SW 1271 (cell line): Measurements from ENCODE around the gene TTC33.

Experiments used
- DNase-seq, 2 experiments: peaks; one replicate each; lab custom pipeline; 2025; lab: John Stamatoyannopoulos, UW

The TTC33 gene

DNA sequence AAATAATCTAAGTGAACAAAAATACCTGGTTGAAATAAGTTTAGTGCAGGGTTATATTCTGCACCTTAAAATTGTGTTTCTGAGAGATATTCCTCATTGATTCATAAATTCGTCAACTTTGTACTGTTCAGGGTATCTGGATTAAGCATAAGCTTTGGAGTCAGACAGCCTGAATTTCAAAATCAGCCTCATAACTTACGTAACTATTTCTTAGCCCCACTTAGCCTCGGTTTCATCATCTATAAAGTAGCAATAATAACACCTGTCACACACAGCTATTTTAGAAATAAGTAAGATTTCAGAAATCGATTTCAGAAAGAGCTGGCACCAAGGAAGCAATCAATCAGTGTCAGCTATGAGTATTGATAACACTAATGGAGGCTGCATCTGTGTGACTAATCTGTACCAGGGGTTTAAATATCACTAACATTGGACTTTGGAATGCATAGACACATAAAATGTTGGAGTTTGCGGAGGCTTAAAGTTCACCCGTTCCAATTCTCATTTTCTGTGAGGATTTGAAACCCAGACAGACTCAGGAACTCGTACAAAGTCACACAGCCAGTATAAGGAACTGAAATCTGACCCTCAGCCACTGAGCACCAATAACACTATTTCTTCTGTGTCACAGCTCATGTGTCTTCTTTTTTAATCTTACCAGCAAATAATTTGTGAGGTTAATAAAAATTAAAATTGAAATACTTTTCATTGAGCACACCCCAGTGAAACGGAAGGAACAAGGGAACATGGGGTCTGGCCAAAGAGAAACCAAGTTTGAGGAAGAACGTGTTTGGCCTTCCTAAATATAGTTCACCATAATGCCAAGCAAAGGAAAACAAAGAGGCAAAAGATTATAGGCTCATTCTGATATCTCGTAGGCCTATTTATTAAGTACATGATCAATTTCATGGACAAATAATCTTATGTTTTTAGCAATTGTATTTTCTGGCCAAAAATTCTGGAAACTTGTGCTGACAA is 270.5 kb downstream of the TTC33 start:
- no peak for DNase-seq

DNA sequence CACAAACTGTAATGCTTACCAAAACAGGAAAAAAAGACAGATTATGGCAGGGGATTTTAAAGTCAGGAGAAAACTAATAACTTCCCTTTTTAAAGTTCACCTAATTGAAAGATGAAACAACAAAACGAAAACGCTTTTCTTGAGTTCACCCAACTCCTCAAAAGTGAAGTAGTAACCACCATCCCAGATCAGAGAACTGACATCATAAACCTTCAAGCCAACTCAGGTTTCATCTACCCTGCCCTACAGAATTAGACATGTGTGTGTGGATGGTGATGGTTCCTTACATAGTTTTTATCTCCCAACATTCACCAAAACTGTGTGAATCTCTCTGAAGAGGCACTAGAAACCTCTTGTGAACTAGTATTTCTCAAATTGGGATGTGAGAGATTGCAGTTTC is 271.3 kb downstream of the TTC33 start:
- DNase-seq, result no peak

DNA sequence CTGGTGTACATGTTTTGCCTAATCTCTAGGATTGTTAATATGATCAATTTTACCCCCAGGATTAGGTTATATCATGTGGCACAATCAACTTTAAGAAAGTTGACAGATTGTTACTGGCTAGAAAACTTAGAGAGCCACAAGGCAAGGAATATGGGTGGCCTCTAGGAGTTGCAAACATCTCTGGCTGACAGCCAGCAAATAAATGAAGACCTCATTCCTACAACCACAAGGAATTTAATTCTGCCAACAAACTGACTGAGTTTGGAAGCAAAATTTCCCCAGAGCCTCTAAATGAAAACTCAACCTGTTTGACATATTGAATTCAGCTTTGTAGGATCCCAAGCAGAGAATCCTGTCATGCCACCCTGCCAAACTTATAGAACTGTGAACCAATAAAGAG is 272.4 kb downstream of the TTC33 start:
- DNase-seq, result no peak

DNA sequence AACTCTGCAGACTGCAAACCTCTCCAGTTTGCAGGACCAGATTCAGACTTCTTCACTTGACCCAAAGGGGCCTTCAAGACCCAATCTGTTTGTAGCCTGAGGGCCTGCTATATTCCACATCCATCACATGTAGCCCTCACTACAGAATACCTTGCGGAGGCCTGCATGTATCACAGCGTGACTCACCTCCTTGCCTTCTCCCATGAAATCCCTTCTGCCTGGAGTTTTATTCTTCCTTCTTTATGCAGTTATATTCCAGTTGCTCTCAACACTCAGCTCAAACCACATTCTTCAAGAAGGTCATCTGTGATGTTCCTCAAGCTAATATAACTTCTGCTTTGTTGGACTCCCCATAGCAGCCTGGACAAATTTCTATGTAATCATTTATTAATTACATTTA is 274.5 kb downstream of the TTC33 start:
- DNase-seq, result no peak

DNA sequence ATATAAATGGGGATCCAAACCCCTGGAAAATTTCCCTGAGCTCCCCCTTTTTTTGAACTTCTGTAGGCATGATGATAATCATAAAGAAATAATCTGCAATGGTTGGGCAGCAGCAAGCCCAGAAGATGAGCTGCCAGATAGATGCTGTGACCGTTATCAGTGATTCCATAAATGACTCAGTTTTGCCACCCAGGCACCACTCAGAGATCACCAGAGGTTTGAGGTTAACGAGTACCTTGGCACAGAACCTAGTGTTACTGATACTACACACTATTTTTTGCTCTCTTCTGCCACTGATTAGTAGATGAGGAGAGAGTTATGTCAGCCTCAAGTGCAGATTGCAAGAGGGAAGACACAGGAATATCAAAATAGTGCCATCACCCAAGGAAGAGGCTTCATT is 275.4 kb downstream of the TTC33 start:
- no peak for DNase-seq

DNA sequence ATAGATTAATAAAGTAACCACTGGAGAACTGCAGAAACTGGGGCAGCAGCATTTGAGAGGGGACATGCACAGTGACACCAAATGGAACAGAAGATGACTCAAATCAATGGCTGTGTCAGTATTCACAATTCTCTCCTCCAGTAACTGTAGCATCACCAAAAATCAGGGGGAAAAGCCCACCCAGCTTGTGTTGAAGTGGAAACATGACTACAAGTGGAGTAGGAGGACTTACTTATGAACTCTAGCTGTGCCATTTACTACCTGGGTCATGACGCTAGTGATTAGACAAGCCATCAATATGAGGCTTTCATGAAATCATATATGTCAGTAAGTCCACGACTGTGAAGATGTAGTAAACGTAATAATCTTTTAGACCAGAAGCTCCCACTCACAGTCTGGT is 275.8 kb downstream of the TTC33 start:
- no peak for DNase-seq

DNA sequence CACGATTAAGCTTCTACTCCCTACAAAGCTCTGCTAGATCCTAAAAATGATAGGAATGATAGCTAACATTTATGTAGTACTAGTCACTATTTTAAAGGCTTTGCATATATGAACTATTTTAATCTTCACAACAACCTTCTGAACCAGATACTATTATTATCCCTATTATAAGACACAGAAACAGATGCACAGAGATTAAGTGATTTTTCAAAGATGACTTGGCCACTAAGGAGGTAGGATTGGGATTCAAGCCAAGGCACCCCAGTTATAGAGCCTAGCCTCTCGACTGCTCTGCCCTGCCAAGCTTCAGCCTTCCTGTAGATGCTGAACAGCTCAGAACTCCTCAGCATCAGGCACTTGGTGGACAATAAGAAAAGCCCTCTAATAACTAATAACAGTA is 277.0 kb downstream of the TTC33 start:
- no peak for DNase-seq

DNA sequence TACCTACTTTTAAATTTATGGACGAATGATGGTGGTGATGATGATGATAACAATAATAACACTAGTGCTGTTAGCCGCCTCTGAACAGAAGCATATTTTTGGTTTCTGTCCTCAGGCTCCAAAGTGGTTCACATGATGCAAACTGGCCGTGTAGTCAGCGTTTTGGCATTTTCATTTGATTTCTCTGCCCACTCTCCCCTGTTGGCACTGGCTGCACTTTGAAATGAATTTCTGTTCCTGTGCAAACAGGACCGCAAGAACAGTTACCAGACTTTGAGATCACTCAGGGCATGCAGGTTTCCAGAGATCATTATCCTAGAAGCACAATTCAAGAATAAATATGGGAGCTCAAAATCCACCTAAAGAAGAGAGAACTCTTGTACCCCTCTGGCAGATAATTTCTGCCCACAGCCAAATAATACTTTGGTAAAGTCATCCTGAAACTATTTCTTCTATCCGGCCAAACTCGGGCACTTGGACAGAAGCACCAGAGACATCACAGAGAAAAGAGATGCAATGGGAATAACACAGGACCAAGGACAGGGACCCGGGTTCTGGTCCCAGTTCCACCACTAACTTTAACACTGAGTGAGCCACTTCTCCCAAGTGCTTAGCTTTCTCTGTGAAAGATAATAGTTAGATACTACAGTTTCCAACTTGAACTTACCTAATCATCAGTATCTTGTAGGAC is 277.8 kb downstream of the TTC33 start:
- DNase-seq, result no peak

DNA sequence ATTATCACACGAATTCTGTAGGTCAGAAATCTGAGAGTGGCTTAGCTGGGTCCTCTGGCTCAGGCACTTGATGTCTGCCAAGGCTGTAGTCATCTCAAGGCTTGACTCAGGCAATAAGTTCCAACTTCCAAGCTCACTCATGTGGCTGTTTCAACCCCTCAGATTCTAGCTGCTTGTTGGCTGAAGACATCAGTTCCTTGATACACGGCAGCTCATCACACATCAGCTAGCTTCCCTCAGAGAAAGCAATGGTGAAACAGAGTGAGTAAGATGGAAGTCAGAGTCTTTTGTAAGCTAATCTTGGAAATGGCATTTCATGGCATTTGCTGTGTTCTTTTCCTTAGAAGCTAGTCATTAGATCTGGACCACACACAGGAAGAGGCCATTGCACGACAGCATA is 280.2 kb downstream of the TTC33 start:
- DNase-seq, result no peak

DNA sequence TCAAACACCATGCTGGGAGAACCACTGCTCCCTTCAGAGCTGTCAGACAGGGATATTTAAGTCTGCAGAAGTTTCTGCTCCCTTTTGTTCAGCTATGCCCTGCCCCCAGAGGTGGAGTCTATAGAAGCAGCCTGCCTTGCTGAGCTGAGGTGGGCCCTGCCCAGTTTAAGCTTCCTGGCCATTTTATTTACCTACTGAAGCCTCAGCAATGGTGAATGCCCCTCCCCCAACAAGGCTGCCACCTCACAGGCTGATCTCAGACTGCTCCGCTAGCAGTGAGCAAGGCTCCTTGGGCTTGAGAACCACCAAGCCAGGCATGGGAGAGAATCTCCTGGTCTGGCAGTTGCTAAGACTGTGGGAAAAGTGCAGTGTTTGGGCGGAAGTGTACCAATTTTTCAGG is 281.5 kb downstream of the TTC33 start:
- no peak for DNase-seq

DNA sequence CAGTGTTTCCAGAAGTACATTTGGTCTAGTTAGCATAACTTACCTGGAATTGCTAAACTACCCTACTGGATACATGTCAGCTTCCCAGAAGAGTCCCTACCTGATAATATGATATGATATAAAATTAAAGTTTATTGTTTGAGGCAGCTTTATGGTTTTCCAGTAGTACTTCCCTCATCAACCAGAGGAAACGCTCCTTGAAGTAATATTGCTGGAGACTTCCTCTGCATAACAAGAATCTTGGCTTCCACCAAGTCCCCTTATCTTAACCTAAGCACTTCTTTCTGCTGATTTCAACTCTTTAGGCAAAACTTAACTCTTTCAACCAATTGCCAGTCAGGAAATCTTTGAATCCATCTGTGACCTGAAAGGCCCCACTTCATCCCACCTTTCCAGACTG is 290.3 kb downstream of the TTC33 start:
- DNase-seq, result no peak

DNA sequence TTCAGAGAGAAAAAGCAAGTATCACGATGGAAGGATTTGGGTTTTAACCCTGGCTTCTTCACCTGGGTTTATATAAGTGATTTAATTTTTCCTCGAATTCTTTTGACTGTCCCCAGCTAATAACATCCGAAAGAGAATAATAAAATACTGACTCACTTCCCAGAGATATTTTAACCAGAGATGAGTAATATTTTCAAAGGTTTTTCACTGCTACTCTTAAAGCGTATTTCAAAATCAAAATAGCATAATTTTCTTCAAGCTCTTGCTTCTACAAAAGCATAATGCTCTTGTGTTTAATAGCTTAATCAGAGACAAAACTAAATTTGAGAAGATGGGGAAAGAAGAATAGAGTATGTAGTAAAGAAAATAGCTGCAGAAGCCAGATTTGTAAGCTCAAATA is 291.2 kb downstream of the TTC33 start:
- no peak for DNase-seq
